ENCODE results near the gene CDH23.

Gene CDH23

GRCh38 chr10:71440506-71441035, 43.9 kb downstream of the CDH23 start:
- no peak for DNase-seq (ENCODE audit: low spot score)

- no peak for DNase-seq (ENCODE audit: low spot score)
Observed at GRCh38 chr10:71442000-71442399, 45.3 kb downstream of the CDH23 start.

GRCh38 chr10:71442859-71443570, 46.3 kb downstream of the CDH23 start:
- DNase-seq (ENCODE audit: low spot score), result no peak

GRCh38 chr10:71443676-71444075, 47.0 kb downstream of the CDH23 start:
- DNase-seq (ENCODE audit: low spot score), result no peak

- no peak for DNase-seq (ENCODE audit: low spot score)
Observed at GRCh38 chr10:71444284-71445054, 47.7 kb downstream of the CDH23 start.

- DNase-seq (ENCODE audit: low spot score), result no peak
Observed at GRCh38 chr10:71447676-71448075, 51.0 kb downstream of the CDH23 start.

- DNase-seq (ENCODE audit: low spot score), result no peak
Observed at GRCh38 chr10:71448146-71448545, 51.4 kb downstream of the CDH23 start.

- no peak for DNase-seq (ENCODE audit: low spot score)
Observed at GRCh38 chr10:71449026-71449425, 52.3 kb downstream of the CDH23 start.

- DNase-seq (ENCODE audit: low spot score), result no peak
Observed at GRCh38 chr10:71451754-71452153, 55.0 kb downstream of the CDH23 start.

GRCh38 chr10:71453186-71453585, 56.5 kb downstream of the CDH23 start:
- DNase-seq (ENCODE audit: low spot score), result no peak

- DNase-seq (ENCODE audit: low spot score), result no peak
Observed at GRCh38 chr10:71454347-71454746, 57.6 kb downstream of the CDH23 start.

GRCh38 chr10:71455035-71455434, 58.3 kb downstream of the CDH23 start:
- no peak for DNase-seq (ENCODE audit: low spot score)

GRCh38 chr10:71456631-71457030, 59.9 kb downstream of the CDH23 start:
- peak; percentile 9 for DNase-seq (ENCODE audit: low spot score)

GRCh38 chr10:71457908-71458307, 61.2 kb downstream of the CDH23 start:
- no peak for DNase-seq (ENCODE audit: low spot score)

GRCh38 chr10:71458387-71458786, 61.7 kb downstream of the CDH23 start:
- no peak for DNase-seq (ENCODE audit: low spot score)

- DNase-seq (ENCODE audit: low spot score), result no peak
Observed at GRCh38 chr10:71459513-71459912, 62.8 kb downstream of the CDH23 start.

- DNase-seq (ENCODE audit: low spot score), result no peak
Observed at GRCh38 chr10:71460615-71461014, 63.9 kb downstream of the CDH23 start.

- peak; percentile 43 for DNase-seq (ENCODE audit: low spot score)
Observed at GRCh38 chr10:71461457-71461856, 64.7 kb downstream of the CDH23 start.

- peak; percentile 50 for DNase-seq (ENCODE audit: low spot score)
Observed at GRCh38 chr10:71462062-71462935, 65.6 kb downstream of the CDH23 start.

GRCh38 chr10:71463111-71463510, 66.4 kb downstream of the CDH23 start:
- no peak for DNase-seq (ENCODE audit: low spot score)

GRCh38 chr10:71465551-71466252, 69.0 kb downstream of the CDH23 start:
- no peak for DNase-seq (ENCODE audit: low spot score)

GRCh38 chr10:71466330-71466729, 69.6 kb downstream of the CDH23 start:
- DNase-seq (ENCODE audit: low spot score), result no peak

Data from hematopoietic multipotent progenitor cell treated with erythropoietin and hydrocortisone succinate and interleukin-3 and kit ligand, for 15 days (in vitro differentiated cells).